Right lobe of liver (tissue), 4 donors: ENCODE results near the gene HS3ST2.

Experiments
- CTCF ChIP-seq, 4 donors: fragments of 200-600 bp in 3 of 4; fragments of 450-650 bp in 1 of 4; IDR thresholded peaks; one replicate each; pipeline versions ENCODE4 v1.5.1 to v1.8.0; 2016 to 2022; ENCODE audit warnings: antibody characterized with exemption in 4 of 4, mild to moderate bottlenecking in 2 of 4
- POLR2A ChIP-seq: fragments of 450-650 bp; IDR thresholded peaks from one replicate; pipeline ENCODE4 v1.6.1; 2017; ENCODE audit warnings: antibody characterized with exemption, mild to moderate bottlenecking
- donor health status: DM: no; HTN: no; CAD: no.
- donor health status: DM: no; HTN: no; CAD: no.
- donor health status: DM: no; HTN: yes; CAD: no.

- TF ChIP-seq POLR2A (no peak), CTCF (IDR thresholded peaks at IDR 0.05) (no peak)
Measured at GRCh38 chr16:22945361-22945760, 131.4 kb downstream of the HS3ST2 start.
